NCI-H345 treated with DMSO at 0.1 percent for 48 hours (cell line): ENCODE measurements around the gene SPIB.
"Not testable (repeated sequence)": the region's sequence is repeated elsewhere in the genome, so short reads cannot be mapped to it uniquely, and the experiment has no call there.

Experiments used
- DNase-seq: peaks from one replicate; lab custom pipeline; 2025; ENCODE audit not compliant: unreplicated experiment; lab: John Stamatoyannopoulos, UW

SPIB gene

GRCh38 chr19:50465000-50465399, 46.3 kb downstream of the SPIB start:
- no peak for DNase-seq

GRCh38 chr19:50465986-50466705, 47.4 kb downstream of the SPIB start:
- DNase-seq, result no peak

GRCh38 chr19:50466706-50467039, 47.9 kb downstream of the SPIB start:
- DNase-seq, result no peak

GRCh38 chr19:50467566-50467965, 48.8 kb downstream of the SPIB start:
- no peak for DNase-seq

GRCh38 chr19:50468818-50469217, 50.1 kb downstream of the SPIB start:
- no peak for DNase-seq

GRCh38 chr19:50473336-50473735, 54.6 kb downstream of the SPIB start:
- DNase-seq, result not testable (repeated sequence)

GRCh38 chr19:50475101-50475568, 56.4 kb downstream of the SPIB start:
- no peak for DNase-seq

- no peak for DNase-seq
These were observed 57.0 kb downstream of the SPIB start for GRCh38 chr19:50475736-50476223.

- peak; percentile 73 for DNase-seq
These were observed 57.6 kb downstream of the SPIB start, which contains the start of the genes EMC10 and GARIN5A for GRCh38 chr19:50476224-50476906. TSS of gene EMC10 (plus strand) at chr19:50476507. CDS start at chr19:50476545, 38 bp downstream. TSS of gene GARIN5A (minus strand) at chr19:50476848. CDS start at chr19:50476388, 460 bp downstream.

- no peak for DNase-seq
These were observed 58.1 kb downstream of the SPIB start for GRCh38 chr19:50476907-50477238.

GRCh38 chr19:50477751-50478515, 59.2 kb downstream of the SPIB start:
- DNase-seq, result no peak

GRCh38 chr19:50478901-50479715, 60.4 kb downstream of the SPIB start:
- no peak for DNase-seq

GRCh38 chr19:50479761-50480251, 61.1 kb downstream of the SPIB start:
- no peak for DNase-seq

GRCh38 chr19:50480281-50481111, 61.8 kb downstream of the SPIB start:
- no peak for DNase-seq
